A673 (cell line): Measurements from ENCODE around the gene INCA1.

Source experiments
- EZH2 ChIP-seq: fragments of 200-600 bp; sonication (generic); IDR thresholded peaks from 2 replicates; pipeline ENCODE4 v1.6.1; 2017; ENCODE audit warnings: borderline replicate concordance, low read depth, mild to moderate bottlenecking, mixed read lengths, antibody characterized with exemption, low read length; ENCODE audit not compliant: poor library complexity, severe bottlenecking
- TF ChIP-seq, protein P1 (sequence below): fragments of 300-800, 200-600 bp; sonication (generic); conservative IDR thresholded peaks from 2 replicates; pipeline ENCODE4 v1.5.1; 2017; ENCODE audit warnings: low read depth, mild to moderate bottlenecking, antibody characterized with exemption, low read length, moderate library complexity, mixed read lengths

GRCh38 chr17:4955091-4955490 is 42.2 kb downstream of the INCA1 start:
- TF ChIP-seq, protein P1, sequence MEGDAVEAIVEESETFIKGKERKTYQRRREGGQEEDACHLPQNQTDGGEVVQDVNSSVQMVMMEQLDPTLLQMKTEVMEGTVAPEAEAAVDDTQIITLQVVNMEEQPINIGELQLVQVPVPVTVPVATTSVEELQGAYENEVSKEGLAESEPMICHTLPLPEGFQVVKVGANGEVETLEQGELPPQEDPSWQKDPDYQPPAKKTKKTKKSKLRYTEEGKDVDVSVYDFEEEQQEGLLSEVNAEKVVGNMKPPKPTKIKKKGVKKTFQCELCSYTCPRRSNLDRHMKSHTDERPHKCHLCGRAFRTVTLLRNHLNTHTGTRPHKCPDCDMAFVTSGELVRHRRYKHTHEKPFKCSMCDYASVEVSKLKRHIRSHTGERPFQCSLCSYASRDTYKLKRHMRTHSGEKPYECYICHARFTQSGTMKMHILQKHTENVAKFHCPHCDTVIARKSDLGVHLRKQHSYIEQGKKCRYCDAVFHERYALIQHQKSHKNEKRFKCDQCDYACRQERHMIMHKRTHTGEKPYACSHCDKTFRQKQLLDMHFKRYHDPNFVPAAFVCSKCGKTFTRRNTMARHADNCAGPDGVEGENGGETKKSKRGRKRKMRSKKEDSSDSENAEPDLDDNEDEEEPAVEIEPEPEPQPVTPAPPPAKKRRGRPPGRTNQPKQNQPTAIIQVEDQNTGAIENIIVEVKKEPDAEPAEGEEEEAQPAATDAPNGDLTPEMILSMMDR: no peak
- no peak for TF ChIP-seq EZH2
